ENCODE measurements around the gene S1PR4.
A peak's percentile ranks its signal among the peaks of the same experiment; 100 is the strongest.
"Not testable (repeated sequence)": the region's sequence is repeated elsewhere in the genome, so short reads cannot be mapped to it uniquely, and the experiment has no call there.

The S1PR4 gene

GRCh38 chr19:3153286-3154230 is 25.0 kb upstream of the S1PR4 start:
- no peak for DNase-seq

- DNase-seq, result not testable (repeated sequence)
These were observed 24.1 kb upstream of the S1PR4 start for GRCh38 chr19:3154447-3154846.

GRCh38 chr19:3154957-3155736 is 23.4 kb upstream of the S1PR4 start:
- DNase-seq, result peak; percentile 87

DNA sequence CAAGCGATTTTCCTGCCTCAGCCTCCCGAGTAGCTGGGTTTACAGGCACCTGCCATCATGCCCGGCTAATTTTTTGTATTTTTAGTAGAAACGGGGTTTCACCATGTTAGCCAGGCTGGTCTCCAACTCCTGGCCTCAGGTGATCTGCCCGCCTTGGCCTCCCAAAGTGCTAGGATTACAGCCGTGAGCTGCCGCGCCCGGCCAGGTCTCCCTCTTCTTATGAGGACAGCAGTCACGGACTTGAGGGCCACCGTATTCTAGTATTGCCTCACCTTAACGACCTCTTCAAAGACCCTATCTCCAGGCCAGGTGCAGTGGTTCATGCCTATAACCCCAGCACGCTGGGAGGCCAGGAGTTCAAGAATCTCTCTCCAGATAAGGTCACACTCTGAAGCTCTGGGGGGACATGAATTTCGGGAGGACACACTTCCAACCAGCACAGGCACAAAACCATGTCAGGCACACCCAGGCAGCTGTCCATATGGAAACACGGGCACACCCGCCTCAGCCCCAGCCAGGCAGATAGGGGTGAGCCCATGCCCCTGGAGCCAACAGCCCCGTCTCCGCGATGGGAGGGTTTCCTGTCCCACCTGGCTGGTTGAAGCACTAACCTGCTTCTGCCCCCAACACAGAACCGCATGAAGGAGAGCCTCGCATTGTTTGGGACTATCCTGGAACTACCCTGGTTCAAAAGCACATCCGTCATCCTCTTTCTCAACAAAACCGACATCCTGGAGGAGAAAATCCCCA is 21.3 kb upstream of the S1PR4 start:
- DNase-seq, result no peak

DNA sequence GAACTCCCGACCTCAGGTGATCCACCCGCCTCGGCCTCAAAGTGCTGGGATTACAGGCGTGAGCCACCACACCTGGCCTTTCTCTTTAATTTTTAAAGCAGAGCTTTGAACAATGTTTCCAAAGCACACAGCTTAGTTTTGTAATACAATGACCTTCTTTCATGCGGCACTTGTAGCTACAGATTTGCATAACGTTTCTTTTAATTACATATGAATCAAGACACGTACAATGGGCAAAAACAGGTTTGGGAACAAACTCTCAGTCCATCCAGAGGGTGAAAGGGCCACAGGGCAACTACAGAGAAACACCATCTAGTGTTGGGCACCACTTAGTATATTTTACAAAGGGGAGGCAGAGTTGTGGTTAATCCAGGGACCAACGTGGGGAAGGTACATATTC is 19.0 kb upstream of the S1PR4 start:
- DNase-seq, result no peak

DNA sequence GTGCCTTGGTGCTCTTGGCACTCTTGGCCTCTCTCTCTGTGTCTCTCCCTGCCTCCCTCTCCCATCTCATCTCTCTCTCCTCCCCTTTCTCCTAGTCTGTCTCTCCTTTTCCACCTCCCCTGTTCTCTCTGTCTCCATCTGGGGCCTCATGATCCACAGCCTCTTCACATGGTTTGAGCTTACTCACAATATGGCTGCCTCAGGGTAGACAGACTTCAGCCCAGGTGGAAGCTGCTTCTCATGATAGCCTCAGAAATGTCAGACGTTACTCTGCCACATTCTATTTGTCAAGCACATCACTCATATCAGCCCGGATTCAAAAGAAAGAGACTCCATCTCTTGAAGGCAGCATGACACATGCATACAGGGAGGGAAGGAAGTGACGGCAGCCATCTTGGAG is 18.4 kb upstream of the S1PR4 start:
- DNase-seq, result no peak

DNA sequence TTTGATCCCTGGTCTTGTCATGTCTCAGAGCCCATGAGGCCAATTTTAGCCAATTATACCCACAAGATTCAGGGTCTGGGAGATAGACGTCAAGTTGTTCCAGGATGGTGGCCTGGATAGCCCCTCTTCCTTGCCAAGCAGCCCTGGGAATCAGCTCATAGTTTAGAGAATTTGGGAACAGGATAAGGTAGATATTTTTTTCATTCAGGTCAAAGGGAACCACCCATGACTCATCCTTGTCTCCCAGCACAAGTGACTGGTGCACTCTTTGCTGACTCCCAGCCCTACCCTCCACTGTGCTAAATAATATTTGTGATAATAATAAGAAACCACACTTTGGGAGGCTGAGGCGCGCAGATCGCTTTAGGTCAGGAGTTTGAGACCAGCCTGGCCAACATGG is 17.1 kb upstream of the S1PR4 start:
- no peak for DNase-seq

GRCh38 chr19:3162418-3163229 is 15.9 kb upstream of the S1PR4 start:
- DNase-seq, result no peak

DNA sequence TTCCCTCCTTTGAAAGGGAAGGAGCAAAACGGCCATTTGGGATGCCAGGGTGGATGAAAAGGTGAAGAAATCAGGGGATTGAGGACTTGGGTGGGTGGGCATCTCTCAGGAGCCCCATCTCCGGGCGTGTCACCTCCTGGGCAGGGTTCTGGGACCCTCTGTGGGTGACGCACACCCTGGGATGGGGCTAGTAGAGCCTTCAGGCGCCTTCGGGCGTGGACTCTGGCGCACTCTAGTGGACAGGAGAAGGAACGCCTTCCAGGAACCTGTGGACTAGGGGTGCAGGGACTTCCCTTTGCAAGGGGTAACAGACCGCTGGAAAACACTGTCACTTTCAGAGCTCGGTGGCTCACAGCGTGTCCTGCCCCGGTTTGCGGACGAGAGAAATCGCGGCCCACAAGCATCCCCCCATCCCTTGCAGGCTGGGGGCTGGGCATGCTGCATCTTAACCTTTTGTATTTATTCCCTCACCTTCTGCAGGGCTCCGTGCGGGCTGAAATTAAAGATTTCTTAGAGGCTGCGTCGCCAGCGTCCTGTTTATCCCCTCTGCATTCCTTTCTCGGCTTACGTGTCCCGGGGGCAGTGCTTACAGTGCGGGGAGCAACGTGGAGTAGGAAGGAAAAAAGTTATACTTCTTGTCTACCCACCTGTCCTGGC is 15.2 kb upstream of the S1PR4 start:
- peak; percentile 83 for DNase-seq

DNA sequence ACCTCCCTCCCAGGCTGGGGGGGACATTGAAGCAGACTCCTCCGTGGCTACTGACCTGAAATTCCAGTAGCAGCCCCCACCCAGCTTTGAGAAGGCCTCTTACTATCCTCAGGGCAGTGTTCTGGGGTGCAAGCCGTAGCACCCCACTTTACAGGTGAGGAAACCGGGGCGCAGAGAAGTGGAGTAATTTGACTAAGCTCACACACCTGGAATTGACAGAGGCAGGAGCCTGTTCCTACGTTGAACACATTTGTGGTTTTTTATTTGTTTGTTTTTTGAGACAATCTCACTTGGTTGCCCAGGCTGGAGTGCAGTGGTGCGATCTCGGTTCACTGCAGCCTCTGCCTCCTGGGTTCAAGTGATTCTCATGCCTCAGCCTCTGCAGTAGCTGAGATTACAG is 14.6 kb upstream of the S1PR4 start:
- no peak for DNase-seq

GRCh38 chr19:3167533-3168272 is 10.9 kb upstream of the S1PR4 start:
- no peak for DNase-seq

- no peak for DNase-seq
These were observed 6.5 kb upstream of the S1PR4 start for GRCh38 chr19:3171894-3172672.

DNA sequence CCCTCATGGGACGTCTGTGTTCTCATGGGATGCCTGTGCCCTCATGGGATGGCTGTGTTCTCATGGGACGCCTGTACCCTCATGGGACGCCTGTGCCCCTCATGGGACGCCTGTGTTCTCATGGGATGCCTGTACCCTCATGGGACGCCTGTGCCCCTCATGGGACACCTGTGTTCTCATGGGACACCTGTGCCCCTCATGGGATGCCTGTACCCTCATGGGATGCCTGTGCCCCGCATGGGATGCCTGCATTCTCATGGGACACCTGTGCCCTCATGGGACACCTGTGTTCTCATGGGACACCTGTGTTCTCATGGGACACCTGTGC is 5.9 kb upstream of the S1PR4 start:
- DNase-seq, result not testable (repeated sequence)

GRCh38 chr19:3175781-3176714 is 2.5 kb upstream of the S1PR4 start:
- peak; percentile 61 for DNase-seq

DNA sequence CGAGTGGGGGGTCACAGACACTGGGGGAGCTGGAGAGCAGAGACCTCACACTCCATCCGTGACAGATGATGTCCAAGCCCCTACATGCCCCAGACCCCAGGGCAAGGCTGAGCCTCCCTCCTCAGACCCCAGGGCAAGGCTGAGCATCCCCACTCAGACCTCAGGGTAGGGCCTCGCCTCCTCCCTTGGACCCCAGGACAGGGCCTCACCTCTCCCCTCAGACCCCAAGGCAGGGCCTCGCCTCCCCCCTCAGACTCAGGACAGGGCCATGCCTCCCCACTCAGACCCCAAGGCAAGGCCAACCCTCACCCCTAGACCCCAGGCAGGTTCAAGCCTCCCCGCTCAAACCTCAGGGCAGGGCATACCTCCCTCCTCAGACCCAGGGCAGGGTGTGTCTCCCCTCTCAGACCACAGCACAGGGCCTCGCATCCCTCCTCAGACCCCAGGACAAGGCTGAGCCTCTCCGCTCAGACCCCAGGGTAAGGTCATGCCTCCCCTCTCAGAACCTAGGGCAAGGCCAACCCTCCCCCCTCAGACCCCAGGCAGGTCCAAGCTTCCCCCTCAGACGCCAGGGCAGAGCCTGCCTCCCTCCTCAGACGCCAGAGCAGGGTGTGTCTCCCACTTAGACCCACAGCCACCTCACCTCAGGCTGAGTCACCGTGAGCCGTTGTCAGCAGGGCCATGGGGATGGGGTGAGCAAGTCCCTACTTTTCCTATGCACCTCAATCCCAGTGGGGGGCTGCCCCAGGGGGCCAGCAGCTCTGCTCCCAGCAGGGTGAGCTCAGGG is 1.7 kb upstream of the S1PR4 start:
- peak; percentile 88 for DNase-seq

DNA sequence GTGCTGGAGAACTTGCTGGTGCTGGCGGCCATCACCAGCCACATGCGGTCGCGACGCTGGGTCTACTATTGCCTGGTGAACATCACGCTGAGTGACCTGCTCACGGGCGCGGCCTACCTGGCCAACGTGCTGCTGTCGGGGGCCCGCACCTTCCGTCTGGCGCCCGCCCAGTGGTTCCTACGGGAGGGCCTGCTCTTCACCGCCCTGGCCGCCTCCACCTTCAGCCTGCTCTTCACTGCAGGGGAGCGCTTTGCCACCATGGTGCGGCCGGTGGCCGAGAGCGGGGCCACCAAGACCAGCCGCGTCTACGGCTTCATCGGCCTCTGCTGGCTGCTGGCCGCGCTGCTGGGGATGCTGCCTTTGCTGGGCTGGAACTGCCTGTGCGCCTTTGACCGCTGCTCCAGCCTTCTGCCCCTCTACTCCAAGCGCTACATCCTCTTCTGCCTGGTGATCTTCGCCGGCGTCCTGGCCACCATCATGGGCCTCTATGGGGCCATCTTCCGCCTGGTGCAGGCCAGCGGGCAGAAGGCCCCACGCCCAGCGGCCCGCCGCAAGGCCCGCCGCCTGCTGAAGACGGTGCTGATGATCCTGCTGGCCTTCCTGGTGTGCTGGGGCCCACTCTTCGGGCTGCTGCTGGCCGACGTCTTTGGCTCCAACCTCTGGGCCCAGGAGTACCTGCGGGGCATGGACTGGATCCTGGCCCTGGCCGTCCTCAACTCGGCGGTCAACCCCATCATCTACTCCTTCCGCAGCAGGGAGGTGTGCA is 587 bp downstream of the S1PR4 start:
- peak; percentile 55 for DNase-seq

DNA sequence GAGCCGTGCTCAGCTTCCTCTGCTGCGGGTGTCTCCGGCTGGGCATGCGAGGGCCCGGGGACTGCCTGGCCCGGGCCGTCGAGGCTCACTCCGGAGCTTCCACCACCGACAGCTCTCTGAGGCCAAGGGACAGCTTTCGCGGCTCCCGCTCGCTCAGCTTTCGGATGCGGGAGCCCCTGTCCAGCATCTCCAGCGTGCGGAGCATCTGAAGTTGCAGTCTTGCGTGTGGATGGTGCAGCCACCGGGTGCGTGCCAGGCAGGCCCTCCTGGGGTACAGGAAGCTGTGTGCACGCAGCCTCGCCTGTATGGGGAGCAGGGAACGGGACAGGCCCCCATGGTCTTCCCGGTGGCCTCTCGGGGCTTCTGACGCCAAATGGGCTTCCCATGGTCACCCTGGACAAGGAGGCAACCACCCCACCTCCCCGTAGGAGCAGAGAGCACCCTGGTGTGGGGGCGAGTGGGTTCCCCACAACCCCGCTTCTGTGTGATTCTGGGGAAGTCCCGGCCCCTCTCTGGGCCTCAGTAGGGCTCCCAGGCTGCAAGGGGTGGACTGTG is 1.2 kb downstream of the S1PR4 start:
- peak; percentile 57 for DNase-seq
